Measurements from ENCODE around the gene ANKRD24.

DNA sequence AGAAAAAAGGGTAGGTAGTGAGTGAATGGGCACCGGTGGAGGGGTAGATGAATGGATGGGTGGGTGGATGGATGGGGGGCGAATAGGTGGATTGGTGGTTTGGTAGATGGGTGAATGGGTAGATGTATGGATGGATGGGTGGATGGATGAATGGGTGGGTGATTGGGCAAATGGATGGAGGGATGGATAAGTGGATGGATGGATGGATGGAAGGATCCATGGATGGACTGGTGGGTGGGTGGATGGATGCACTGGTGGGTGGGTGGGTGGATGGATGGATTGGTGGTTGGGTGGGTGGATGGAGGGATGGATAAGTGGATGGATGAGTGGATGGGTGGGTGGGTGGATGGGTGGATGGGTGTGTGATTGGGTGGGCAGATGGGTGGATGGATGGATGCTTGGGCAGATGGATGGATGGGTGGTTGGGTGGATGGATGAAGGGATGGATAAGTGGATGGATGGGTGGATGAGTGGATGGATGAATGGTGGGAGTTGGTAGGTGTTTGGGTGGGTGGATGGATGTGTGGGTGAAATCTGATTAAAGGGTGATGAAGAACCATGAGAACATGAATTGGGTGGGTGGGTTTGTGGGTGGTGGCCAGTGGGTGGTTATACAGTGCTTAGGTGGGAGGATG, 2.3 kb downstream of the ANKRD24 start:
- TF ChIP-seq, protein P1, sequence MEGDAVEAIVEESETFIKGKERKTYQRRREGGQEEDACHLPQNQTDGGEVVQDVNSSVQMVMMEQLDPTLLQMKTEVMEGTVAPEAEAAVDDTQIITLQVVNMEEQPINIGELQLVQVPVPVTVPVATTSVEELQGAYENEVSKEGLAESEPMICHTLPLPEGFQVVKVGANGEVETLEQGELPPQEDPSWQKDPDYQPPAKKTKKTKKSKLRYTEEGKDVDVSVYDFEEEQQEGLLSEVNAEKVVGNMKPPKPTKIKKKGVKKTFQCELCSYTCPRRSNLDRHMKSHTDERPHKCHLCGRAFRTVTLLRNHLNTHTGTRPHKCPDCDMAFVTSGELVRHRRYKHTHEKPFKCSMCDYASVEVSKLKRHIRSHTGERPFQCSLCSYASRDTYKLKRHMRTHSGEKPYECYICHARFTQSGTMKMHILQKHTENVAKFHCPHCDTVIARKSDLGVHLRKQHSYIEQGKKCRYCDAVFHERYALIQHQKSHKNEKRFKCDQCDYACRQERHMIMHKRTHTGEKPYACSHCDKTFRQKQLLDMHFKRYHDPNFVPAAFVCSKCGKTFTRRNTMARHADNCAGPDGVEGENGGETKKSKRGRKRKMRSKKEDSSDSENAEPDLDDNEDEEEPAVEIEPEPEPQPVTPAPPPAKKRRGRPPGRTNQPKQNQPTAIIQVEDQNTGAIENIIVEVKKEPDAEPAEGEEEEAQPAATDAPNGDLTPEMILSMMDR (conservative IDR thresholded peaks at IDR 0.05; ENCODE audit: low read depth, low read length) = no peak
- TF ChIP-seq EZH2 (IDR thresholded peaks at IDR 0.05; ENCODE audit: borderline replicate concordance, low read depth, low read length, poor library complexity, severe bottlenecking) = no peak

All from A673 (cell line).